Right lobe of liver (tissue), 4 donors: ENCODE measurements around the gene PLLP.

Experiments
- CTCF ChIP-seq, 4 donors: fragments of 200-600 bp in 3 of 4; fragments of 450-650 bp in 1 of 4; IDR thresholded peaks; one replicate each; pipeline versions ENCODE4 v1.5.1 to v1.8.0; 2016 to 2022; ENCODE audit warnings: antibody characterized with exemption in 4 of 4, mild to moderate bottlenecking in 2 of 4
- POLR2A ChIP-seq: fragments of 450-650 bp; IDR thresholded peaks from one replicate; pipeline ENCODE4 v1.6.1; 2017; ENCODE audit warnings: antibody characterized with exemption, mild to moderate bottlenecking
- donor health status: DM: no; HTN: no; CAD: no.
- donor health status: DM: no; HTN: no; CAD: no.
- donor health status: DM: no; HTN: yes; CAD: no.

DNA sequence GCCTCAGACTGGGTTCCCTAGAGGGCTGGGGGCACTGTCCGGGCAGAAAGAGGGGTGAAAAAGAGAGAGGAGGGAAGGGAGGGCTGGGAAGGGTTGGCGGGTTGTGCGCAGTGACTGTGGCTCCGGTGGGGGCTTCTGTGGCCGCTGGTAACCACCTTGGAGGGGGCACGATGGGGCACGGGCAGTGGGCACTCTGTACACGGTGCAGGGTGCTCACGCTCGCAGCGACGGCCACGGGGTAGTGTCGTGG, 588 bp downstream of the PLLP start:
- no peak for TF ChIP-seq CTCF (IDR thresholded peaks at IDR 0.05)
- TF ChIP-seq POLR2A: no peak
